Fibroblast of peridontal ligament (primary cell): ENCODE data around the gene IL5.
"Not testable (repeated sequence)": the region's sequence is repeated elsewhere in the genome, so short reads cannot be mapped to it uniquely, and the experiment has no call there.

Experiments used
- DNase-seq: peaks from one replicate; pipeline ENCODE4 v3.0.0-alpha.2; 2010; ENCODE audit errors: extremely low read depth

Gene IL5

GRCh38 chr5:132543472-132544201 is at the start of gene IL5:
Gene IL5 (minus strand): TSS chr5:132543522. CDS start chr5:132543478, 44 bp downstream.
- DNase-seq, result no peak

GRCh38 chr5:132592521-132592920 is 49.2 kb upstream of the IL5 start:
- no peak for DNase-seq

- DNase-seq, result peak; percentile 32
Observed at GRCh38 chr5:132591145-132591544, 47.8 kb upstream of the IL5 start.

- no peak for DNase-seq
Observed at GRCh38 chr5:132589467-132589866, 46.1 kb upstream of the IL5 start.

- no peak for DNase-seq
Observed at GRCh38 chr5:132586063-132586462, 42.7 kb upstream of the IL5 start.

- not testable (repeated sequence) for DNase-seq
Observed at GRCh38 chr5:132584560-132584959, 41.2 kb upstream of the IL5 start.

- DNase-seq, result no peak
Observed at GRCh38 chr5:132576123-132576522, 32.8 kb upstream of the IL5 start.

GRCh38 chr5:132566657-132567056 is 23.3 kb upstream of the IL5 start:
- no peak for DNase-seq

GRCh38 chr5:132564555-132564954 is 21.2 kb upstream of the IL5 start:
- DNase-seq, result not testable (repeated sequence)

- no peak for DNase-seq
Observed at GRCh38 chr5:132561601-132562000, 18.3 kb upstream of the IL5 start.

- no peak for DNase-seq
Observed at GRCh38 chr5:132559383-132560060, 16.2 kb upstream of the IL5 start.

GRCh38 chr5:132557478-132558172 is 14.3 kb upstream of the IL5 start:
- peak; percentile 30 for DNase-seq

GRCh38 chr5:132556763-132557477 is 13.6 kb upstream of the IL5 start, which contains the start of gene RAD50:
Gene RAD50 (plus strand): TSS chr5:132556977. CDS start chr5:132557325, 348 bp downstream.
- peak; percentile 88 for DNase-seq

GRCh38 chr5:132556153-132556762 is 12.9 kb upstream of the IL5 start:
- peak; percentile 2 for DNase-seq

GRCh38 chr5:132549576-132549975 is 6.3 kb upstream of the IL5 start:
- DNase-seq, result no peak

- not testable (repeated sequence) for DNase-seq
Observed at GRCh38 chr5:132548834-132549233, 5.5 kb upstream of the IL5 start.

- no peak for DNase-seq
Observed at GRCh38 chr5:132547269-132547668, 3.9 kb upstream of the IL5 start.

GRCh38 chr5:132546108-132546507 is 2.8 kb upstream of the IL5 start:
- no peak for DNase-seq

- no peak for DNase-seq
Observed at GRCh38 chr5:132540764-132541163, 2.6 kb downstream of the IL5 start.

GRCh38 chr5:132540149-132540548 is 3.2 kb downstream of the IL5 start:
- no peak for DNase-seq

- DNase-seq, result no peak
Observed at GRCh38 chr5:132539716-132540115, 3.6 kb downstream of the IL5 start.

- DNase-seq, result no peak
Observed at GRCh38 chr5:132530946-132531345, 12.4 kb downstream of the IL5 start.
